WTC11 (cell line): ENCODE data around the gene CPNE4. TPM values are rescaled to one million over a fixed set of nuclear protein-coding genes. Genes with fewer than 3 reads are reported as not detected.

Experiments
- ATAC-seq: fragments of 200-7000 bp; cut with Tn5 transposase; 2 replicates; pipeline ENCODE4 v1.10.0; 2021; ENCODE audit warnings: mild to moderate bottlenecking, moderate library complexity
- CTCF ChIA-PET: fragments of 300-600 bp; sonication (Branson Sonifier 250); formaldehyde crosslinking; loops from one replicate; lab custom pipeline; 2021; ENCODE audit warnings: antibody characterized with exemption; lab: Charles Lee
- POLR2A ChIA-PET: fragments of 350-600 bp; sonication (Branson Sonifier 250); formaldehyde crosslinking; loops from one replicate; lab custom pipeline; 2021; ENCODE audit warnings: antibody characterized with exemption; lab: Charles Lee
- DNase-seq: peaks from one replicate; pipeline ENCODE4 v3.0.0; 2021; ENCODE audit warnings: low spot score
- H3K27ac Mint-ChIP-seq: 2 replicates; pipeline ENCODE4 v1.8.0; 2021; ENCODE audit warnings: mixed read lengths
- H3K27me3 Mint-ChIP-seq: 2 replicates; pipeline ENCODE4 v1.8.0; 2021; ENCODE audit warnings: low read depth, mild to moderate bottlenecking, moderate library complexity, mixed read lengths
- H3K36me3 Mint-ChIP-seq: 2 replicates; pipeline ENCODE4 v1.8.0; 2021; ENCODE audit warnings: mixed read lengths
- H3K4me1 Mint-ChIP-seq: 2 replicates; pipeline ENCODE4 v1.8.0; 2022; ENCODE audit warnings: mixed read lengths
- H3K4me3 Mint-ChIP-seq: 2 replicates; pipeline ENCODE4 v1.8.0; 2021; ENCODE audit warnings: mild to moderate bottlenecking, moderate library complexity, mixed read lengths
- H3K9me3 Mint-ChIP-seq: 2 replicates; pipeline ENCODE4 v1.8.0; 2021; ENCODE audit warnings: mixed read lengths
- CTCF ChIP-seq: fragments of 200-600 bp; IDR thresholded peaks from 2 replicates; pipeline ENCODE4 v1.8.0; 2022; ENCODE audit warnings: antibody characterized with exemption
- E2F1 ChIP-seq: sonication (generic); formaldehyde crosslinking; IDR thresholded peaks from 2 replicates; pipeline ENCODE4 v1.8.0; 2022; ENCODE audit warnings: mild to moderate bottlenecking, missing genetic modification reagents
- FOXK1 ChIP-seq: sonication (generic); formaldehyde crosslinking; IDR thresholded peaks from 2 replicates; pipeline ENCODE4 v1.8.0; 2022; ENCODE audit warnings: mild to moderate bottlenecking, moderate library complexity, missing genetic modification reagents
- FOXP1 ChIP-seq: sonication (generic); formaldehyde crosslinking; IDR thresholded peaks from 2 replicates; pipeline ENCODE4 v1.8.0; 2022; ENCODE audit warnings: missing genetic modification reagents, mild to moderate bottlenecking, moderate library complexity, borderline replicate concordance
- GABPB1 ChIP-seq: sonication (generic); formaldehyde crosslinking; IDR thresholded peaks from 2 replicates; pipeline ENCODE4 v1.8.1; 2023; ENCODE audit warnings: mild to moderate bottlenecking, missing genetic modification reagents
- GTF2I ChIP-seq: fragments of 250-450 bp; sonication (Bioruptor Pico); conservative IDR thresholded peaks from 2 replicates; pipeline ENCODE4 v1.4.0; 2021; ENCODE audit warnings: mild to moderate bottlenecking
- JAZF1 ChIP-seq: fragments of 250-450 bp; sonication (Bioruptor Pico); IDR thresholded peaks from 2 replicates; pipeline ENCODE4 v1.9.0; 2021; ENCODE audit warnings: moderate library complexity, mild to moderate bottlenecking, inconsistent platforms
- KAT7 ChIP-seq: sonication (generic); formaldehyde crosslinking; IDR thresholded peaks from 2 replicates; pipeline ENCODE4 v1.8.1; 2023; ENCODE audit warnings: missing genetic modification reagents, mild to moderate bottlenecking, borderline replicate concordance
- MYBL2 ChIP-seq: sonication (generic); formaldehyde crosslinking; IDR thresholded peaks from 2 replicates; pipeline ENCODE4 v1.8.1; 2023; ENCODE audit warnings: mild to moderate bottlenecking, moderate library complexity, missing genetic modification reagents
- NFATC4 ChIP-seq: fragments of 250-450 bp; sonication (Bioruptor Pico); IDR thresholded peaks from 2 replicates; pipeline ENCODE4 v1.9.0; 2021; ENCODE audit warnings: mild to moderate bottlenecking
- NFYB ChIP-seq: sonication (generic); formaldehyde crosslinking; conservative IDR thresholded peaks from 2 replicates; pipeline ENCODE4 v1.8.0; 2022; ENCODE audit warnings: low read depth, missing genetic modification reagents
- NR2C2 ChIP-seq: sonication (generic); formaldehyde crosslinking; IDR thresholded peaks from 2 replicates; pipeline ENCODE4 v1.8.0; 2022; ENCODE audit warnings: mild to moderate bottlenecking, missing genetic modification reagents
- NR3C1 ChIP-seq: sonication (generic); formaldehyde crosslinking; conservative IDR thresholded peaks from 2 replicates; pipeline ENCODE4 v1.8.1; 2023; ENCODE audit warnings: low read depth, mild to moderate bottlenecking, missing genetic modification reagents
- OVOL2 ChIP-seq: fragments of 250-450 bp; sonication (Bioruptor Pico); IDR thresholded peaks from 2 replicates; pipeline ENCODE4 v1.9.0; 2021; ENCODE audit warnings: mild to moderate bottlenecking, borderline replicate concordance
- SOX15 ChIP-seq: fragments of 250-450 bp; sonication (Bioruptor Pico); IDR thresholded peaks from 2 replicates; pipeline ENCODE4 v1.9.0; 2021; ENCODE audit warnings: mild to moderate bottlenecking
- TEAD4 ChIP-seq: sonication (generic); formaldehyde crosslinking; IDR thresholded peaks from 2 replicates; pipeline ENCODE4 v1.8.0; 2022; ENCODE audit warnings: mild to moderate bottlenecking, missing genetic modification reagents
- TP53 ChIP-seq: sonication (generic); formaldehyde crosslinking; IDR thresholded peaks from 2 replicates; pipeline ENCODE4 v1.8.1; 2023; ENCODE audit warnings: mild to moderate bottlenecking, missing genetic modification reagents
- ZNF121 ChIP-seq: sonication (generic); formaldehyde crosslinking; IDR thresholded peaks from 2 replicates; pipeline ENCODE4 v1.8.0; 2023; ENCODE audit warnings: missing genetic modification reagents
- ZNF138 ChIP-seq: sonication (generic); formaldehyde crosslinking; conservative IDR thresholded peaks from 2 replicates; pipeline ENCODE4 v1.8.1; 2022; ENCODE audit warnings: mild to moderate bottlenecking, moderate library complexity, missing genetic modification reagents
- ZNF671 ChIP-seq: fragments of 250-450 bp; sonication (Bioruptor Pico); IDR thresholded peaks from 2 replicates; pipeline ENCODE4 v1.8.0; 2021; ENCODE audit warnings: mild to moderate bottlenecking
- total RNA-seq: library from RNA; stranded (reverse); gene quantifications from 3 replicates; pipeline ENCODE4 v1.2.3, GENCODE V29; 2021
- TF ChIP-seq, protein P1 (sequence below): sonication (generic); formaldehyde crosslinking; IDR thresholded peaks from 2 replicates; pipeline ENCODE4 v1.8.0; 2022; ENCODE audit warnings: mild to moderate bottlenecking, missing genetic modification reagents
- TF ChIP-seq, protein P2 (sequence below): fragments of 250-450 bp; sonication (Bioruptor Pico); IDR thresholded peaks from 2 replicates; pipeline ENCODE4 v1.9.0; 2021; ENCODE audit warnings: mild to moderate bottlenecking, borderline replicate concordance

The CPNE4 gene
- total RNA-seq, 1 experiment from 2014 or later, result 2.4 TPM

DNA sequence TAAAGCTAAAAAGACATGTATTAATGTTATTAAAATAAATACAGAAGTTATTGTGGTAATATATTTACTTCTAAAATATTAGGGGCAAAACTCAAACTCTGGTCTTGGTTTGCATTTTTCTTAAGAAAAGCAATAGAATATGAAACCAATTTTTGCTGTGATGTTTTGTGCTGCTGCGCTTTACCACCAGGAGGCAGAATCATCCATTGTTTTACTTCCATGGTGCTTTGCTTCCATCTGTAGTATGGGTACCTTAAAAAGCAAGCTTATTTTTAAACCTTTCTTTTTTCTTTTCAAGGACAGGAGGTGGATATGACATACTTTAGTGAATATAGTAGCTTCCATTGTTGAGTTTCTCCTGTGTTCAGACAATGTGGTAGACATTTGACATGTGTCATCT is 485.5 kb downstream of the CPNE4 start:
- no peak for ATAC-seq
- POLR2A ChIA-PET, result no interaction called here
- H3K36me3 Mint-ChIP-seq, result no peaks in the 10 kb centered on the region
- no peak for DNase-seq
- no peak overlapping the region for H3K4me3 Mint-ChIP-seq
- TF ChIP-seq CTCF (peak; percentile 45; the same call in 1 of the 2 replicates), GTF2I (CRISPR knock-in tag) (0 out of 2 replicates have a peak, but pooled peaks have one; percentile 32), JAZF1 (no peak)
- TF ChIP-seq, all 79 proteins: peak for 2
- CTCF ChIA-PET, result interaction anchor here (0.6 to 2.8 kb wide), 21 partner anchors 12 to 661 kb away, joined by 3 to 17 read pairs (median 4); partner anchors contain the start of gene CPNE4
- Mint-ChIP-seq H3K9me3 (no peaks in the 10 kb centered on the region), H3K4me1 (peaks cover 11% of the 10 kb centered on the region), H3K27ac (no peak overlapping the region), H3K27me3 (no peaks in the 10 kb centered on the region)

DNA sequence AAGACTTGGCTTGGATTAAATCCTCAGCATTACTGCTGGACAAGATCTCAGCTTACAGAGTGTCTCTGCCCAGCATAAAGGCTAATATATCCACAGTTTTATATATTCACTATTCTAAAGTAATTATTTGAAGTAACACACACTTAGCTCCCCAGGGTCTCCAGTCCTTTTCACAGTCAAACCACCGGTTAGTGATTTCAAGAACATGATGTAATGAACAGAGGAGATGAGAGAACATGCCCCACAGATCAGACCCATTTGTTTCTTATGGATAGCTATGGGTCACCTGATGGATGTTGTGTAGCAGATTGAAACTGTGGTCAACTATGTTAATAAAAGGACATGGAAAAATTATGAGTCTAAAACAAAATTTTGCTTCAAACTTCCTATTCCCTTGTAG is 487.2 kb downstream of the CPNE4 start:
- H3K36me3 Mint-ChIP-seq, result no peaks in the 10 kb centered on the region
- H3K4me1 Mint-ChIP-seq, result peaks cover 5% of the 10 kb centered on the region
- ChIA-PET CTCF (no interaction called here), POLR2A (no interaction called here)
- no peak overlapping the region for H3K27ac Mint-ChIP-seq
- no peak for DNase-seq
- no peaks in the 10 kb centered on the region for H3K27me3 Mint-ChIP-seq
- no peak for ATAC-seq
- TF ChIP-seq FOXK1 (CRISPR knock-in tag), result no peak
- TF ChIP-seq, protein P1, sequence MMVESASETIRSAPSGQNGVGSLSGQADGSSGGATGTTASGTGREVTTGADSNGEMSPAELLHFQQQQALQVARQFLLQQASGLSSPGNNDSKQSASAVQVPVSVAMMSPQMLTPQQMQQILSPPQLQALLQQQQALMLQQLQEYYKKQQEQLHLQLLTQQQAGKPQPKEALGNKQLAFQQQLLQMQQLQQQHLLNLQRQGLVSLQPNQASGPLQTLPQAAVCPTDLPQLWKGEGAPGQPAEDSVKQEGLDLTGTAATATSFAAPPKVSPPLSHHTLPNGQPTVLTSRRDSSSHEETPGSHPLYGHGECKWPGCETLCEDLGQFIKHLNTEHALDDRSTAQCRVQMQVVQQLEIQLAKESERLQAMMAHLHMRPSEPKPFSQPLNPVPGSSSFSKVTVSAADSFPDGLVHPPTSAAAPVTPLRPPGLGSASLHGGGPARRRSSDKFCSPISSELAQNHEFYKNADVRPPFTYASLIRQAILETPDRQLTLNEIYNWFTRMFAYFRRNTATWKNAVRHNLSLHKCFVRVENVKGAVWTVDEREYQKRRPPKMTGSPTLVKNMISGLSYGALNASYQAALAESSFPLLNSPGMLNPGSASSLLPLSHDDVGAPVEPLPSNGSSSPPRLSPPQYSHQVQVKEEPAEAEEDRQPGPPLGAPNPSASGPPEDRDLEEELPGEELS (CRISPR knock-in tag), result no peak
- no peak for TF ChIP-seq NR3C1 (CRISPR knock-in tag)
- TF ChIP-seq TEAD4 (CRISPR knock-in tag), result no peak
- TF ChIP-seq NFATC4 (CRISPR knock-in tag), result no peak
- TF ChIP-seq, protein P2, sequence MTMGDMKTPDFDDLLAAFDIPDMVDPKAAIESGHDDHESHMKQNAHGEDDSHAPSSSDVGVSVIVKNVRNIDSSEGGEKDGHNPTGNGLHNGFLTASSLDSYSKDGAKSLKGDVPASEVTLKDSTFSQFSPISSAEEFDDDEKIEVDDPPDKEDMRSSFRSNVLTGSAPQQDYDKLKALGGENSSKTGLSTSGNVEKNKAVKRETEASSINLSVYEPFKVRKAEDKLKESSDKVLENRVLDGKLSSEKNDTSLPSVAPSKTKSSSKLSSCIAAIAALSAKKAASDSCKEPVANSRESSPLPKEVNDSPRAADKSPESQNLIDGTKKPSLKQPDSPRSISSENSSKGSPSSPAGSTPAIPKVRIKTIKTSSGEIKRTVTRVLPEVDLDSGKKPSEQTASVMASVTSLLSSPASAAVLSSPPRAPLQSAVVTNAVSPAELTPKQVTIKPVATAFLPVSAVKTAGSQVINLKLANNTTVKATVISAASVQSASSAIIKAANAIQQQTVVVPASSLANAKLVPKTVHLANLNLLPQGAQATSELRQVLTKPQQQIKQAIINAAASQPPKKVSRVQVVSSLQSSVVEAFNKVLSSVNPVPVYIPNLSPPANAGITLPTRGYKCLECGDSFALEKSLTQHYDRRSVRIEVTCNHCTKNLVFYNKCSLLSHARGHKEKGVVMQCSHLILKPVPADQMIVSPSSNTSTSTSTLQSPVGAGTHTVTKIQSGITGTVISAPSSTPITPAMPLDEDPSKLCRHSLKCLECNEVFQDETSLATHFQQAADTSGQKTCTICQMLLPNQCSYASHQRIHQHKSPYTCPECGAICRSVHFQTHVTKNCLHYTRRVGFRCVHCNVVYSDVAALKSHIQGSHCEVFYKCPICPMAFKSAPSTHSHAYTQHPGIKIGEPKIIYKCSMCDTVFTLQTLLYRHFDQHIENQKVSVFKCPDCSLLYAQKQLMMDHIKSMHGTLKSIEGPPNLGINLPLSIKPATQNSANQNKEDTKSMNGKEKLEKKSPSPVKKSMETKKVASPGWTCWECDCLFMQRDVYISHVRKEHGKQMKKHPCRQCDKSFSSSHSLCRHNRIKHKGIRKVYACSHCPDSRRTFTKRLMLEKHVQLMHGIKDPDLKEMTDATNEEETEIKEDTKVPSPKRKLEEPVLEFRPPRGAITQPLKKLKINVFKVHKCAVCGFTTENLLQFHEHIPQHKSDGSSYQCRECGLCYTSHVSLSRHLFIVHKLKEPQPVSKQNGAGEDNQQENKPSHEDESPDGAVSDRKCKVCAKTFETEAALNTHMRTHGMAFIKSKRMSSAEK (CRISPR knock-in tag), result no peak
- no peak for TF ChIP-seq OVOL2
- no peaks in the 10 kb centered on the region for H3K9me3 Mint-ChIP-seq
- H3K4me3 Mint-ChIP-seq, result no peak overlapping the region

GRCh38 chr3:131546441-131546840 is 488.4 kb downstream of the CPNE4 start:
- no peaks in the 10 kb centered on the region for H3K36me3 Mint-ChIP-seq
- no peaks in the 10 kb centered on the region for H3K27me3 Mint-ChIP-seq
- ATAC-seq, result no peak
- POLR2A ChIA-PET, result no interaction called here
- H3K4me1 Mint-ChIP-seq, result no peaks in the 10 kb centered on the region
- no peak overlapping the region for H3K27ac Mint-ChIP-seq
- H3K9me3 Mint-ChIP-seq, result no peaks in the 10 kb centered on the region
- TF ChIP-seq FOXK1 (CRISPR knock-in tag) (no peak), TP53 (CRISPR knock-in tag) (no peak), SOX15 (no peak), FOXP1 (no peak), ZNF121 (CRISPR knock-in tag) (no peak), MYBL2 (CRISPR knock-in tag) (no peak), NFYB (no peak), ZNF138 (CRISPR knock-in tag) (no peak), GABPB1 (CRISPR knock-in tag) (no peak), NR2C2 (CRISPR knock-in tag) (no peak), E2F1 (CRISPR knock-in tag) (no peak), KAT7 (CRISPR knock-in tag) (no peak), ZNF671 (CRISPR knock-in tag) (no peak)
- TF ChIP-seq, protein P1 (CRISPR knock-in tag), result no peak
- TF ChIP-seq, all 79 proteins: peak for 0
- no peak overlapping the region for H3K4me3 Mint-ChIP-seq
- CTCF ChIA-PET, result no interaction called here
- no peak for DNase-seq
